Naive thymus-derived CD4-positive, alpha-beta T cell (primary cell): ENCODE data around the gene CASTOR1. TPM values are rescaled to one million over a fixed set of nuclear protein-coding genes. Genes with fewer than 3 reads are reported as not detected.

Experiments
- ATAC-seq: fragments of 150-1000 bp; cut with Tn5 transposase; 2 replicates; pipeline ENCODE4 v1.10.0; 2021; ENCODE audit warnings: mild to moderate bottlenecking, moderate library complexity
- CTCF ChIA-PET: fragments of 350-600 bp; sonication (Branson Sonifier 250); formaldehyde crosslinking; loops from one replicate; lab custom pipeline; 2021; ENCODE audit warnings: antibody characterized with exemption; lab: Charles Lee
- POLR2A ChIA-PET: fragments of 350-600 bp; sonication (Branson Sonifier 250); formaldehyde crosslinking; loops from one replicate; lab custom pipeline; 2021; ENCODE audit warnings: antibody characterized with exemption, inconsistent platforms; lab: Charles Lee
- DNase-seq, 9 donors: peaks; one replicate each; pipeline versions ENCODE4 v3.0.0 to v3.0.0-alpha.2; 2020 to 2022; ENCODE audit warnings: mixed read lengths in 1 of 9
- H3K27ac ChIP-seq: one replicate; pipeline ENCODE4 v1.7.0; 2013; ENCODE audit warnings: mild to moderate bottlenecking, low read depth, low read length, moderate library complexity
- H3K27me3 ChIP-seq, 2 donors: one replicate each; pipeline ENCODE4 v1.7.0; 2013; ENCODE audit warnings: low read length in 2 of 2, mild to moderate bottlenecking in 2 of 2, moderate library complexity in 2 of 2; ENCODE audit not compliant: control insufficient read depth in 2 of 2, insufficient read depth in 2 of 2
- H3K36me3 ChIP-seq, 3 experiments: 1 replicate in 2 of 3; 2 replicates in 1 of 3; pipeline ENCODE4 v1.7.0; 2013; ENCODE audit warnings: low read length in 3 of 3, mild to moderate bottlenecking in 3 of 3, moderate library complexity in 1 of 3; ENCODE audit not compliant: insufficient read depth in 3 of 3, control insufficient read depth in 2 of 3
- H3K4me1 ChIP-seq, 2 donors: one replicate each; pipeline ENCODE4 v1.7.0; 2013; ENCODE audit warnings: low read length in 2 of 2, mild to moderate bottlenecking in 2 of 2, moderate library complexity in 1 of 2; ENCODE audit not compliant: control insufficient read depth in 2 of 2, insufficient read depth in 2 of 2
- H3K4me3 ChIP-seq: 2 replicates; pipeline ENCODE4 v1.7.0; 2013; ENCODE audit warnings: mild to moderate bottlenecking, low read length
- H3K9me3 ChIP-seq, 3 experiments: 1 replicate in 2 of 3; 2 replicates in 1 of 3; pipeline ENCODE4 v1.7.0; 2013; ENCODE audit warnings: low read length in 3 of 3; ENCODE audit not compliant: control insufficient read depth in 2 of 3
- H3K27ac Mint-ChIP-seq, 9 donors: one replicate each; pipeline ENCODE4 v1.8.0; 2020 to 2022; ENCODE audit warnings: mixed read lengths in 9 of 9, mild to moderate bottlenecking in 8 of 9, moderate library complexity in 5 of 9, inconsistent platforms in 2 of 9
- H3K27me3 Mint-ChIP-seq, 5 donors: one replicate each; pipeline ENCODE4 v1.8.0; 2021 to 2022; ENCODE audit warnings: mixed read lengths in 5 of 5, mild to moderate bottlenecking in 1 of 5
- H3K36me3 Mint-ChIP-seq, 5 donors: one replicate each; pipeline ENCODE4 v1.8.0; 2020 to 2022; ENCODE audit warnings: mixed read lengths in 5 of 5, mild to moderate bottlenecking in 3 of 5, inconsistent platforms in 1 of 5
- H3K4me1 Mint-ChIP-seq, 7 donors: one replicate each; pipeline ENCODE4 v1.8.0; 2020 to 2022; ENCODE audit warnings: mixed read lengths in 7 of 7, mild to moderate bottlenecking in 3 of 7, inconsistent platforms in 1 of 7
- H3K4me3 Mint-ChIP-seq, 10 donors: one replicate each; pipeline ENCODE4 v1.8.0; 2020 to 2022; ENCODE audit warnings: mild to moderate bottlenecking in 10 of 10, mixed read lengths in 10 of 10, moderate library complexity in 6 of 10, inconsistent platforms in 2 of 10
- H3K9me3 Mint-ChIP-seq, 11 donors: one replicate each; pipeline ENCODE4 v1.8.0; 2020 to 2022; ENCODE audit warnings: mixed read lengths in 11 of 11, mild to moderate bottlenecking in 4 of 11, inconsistent platforms in 1 of 11, moderate library complexity in 1 of 11
- intact Hi-C, 2 donors: fragments of 100-400 bp; cut with micrococcal nuclease; formaldehyde crosslinking; loops; one replicate each; pipeline ENCODE4 v1.15.1; 2023
- polyA plus RNA-seq, 2 donors: library from polyadenylated mRNA; unstranded; fragments of 300-500 nt; fragmentation: Illumina TruSeq; gene quantifications; one replicate each; pipeline ENCODE4 v1.2.3, GENCODE V29; 2021
- total RNA-seq, 6 experiments: library from RNA in 5 of 6; stranded (reverse) in 5 of 6; gene quantifications; 1 replicate in 5 of 6; 2 replicates in 1 of 6; pipeline ENCODE4 v1.2.3 and lab custom pipeline; 2021 to 2026

CASTOR1 gene
- total and polyA plus RNA-seq, 7 experiments from 2014 or later = 12.4 to 43.0 (median 19.0) TPM

DNA sequence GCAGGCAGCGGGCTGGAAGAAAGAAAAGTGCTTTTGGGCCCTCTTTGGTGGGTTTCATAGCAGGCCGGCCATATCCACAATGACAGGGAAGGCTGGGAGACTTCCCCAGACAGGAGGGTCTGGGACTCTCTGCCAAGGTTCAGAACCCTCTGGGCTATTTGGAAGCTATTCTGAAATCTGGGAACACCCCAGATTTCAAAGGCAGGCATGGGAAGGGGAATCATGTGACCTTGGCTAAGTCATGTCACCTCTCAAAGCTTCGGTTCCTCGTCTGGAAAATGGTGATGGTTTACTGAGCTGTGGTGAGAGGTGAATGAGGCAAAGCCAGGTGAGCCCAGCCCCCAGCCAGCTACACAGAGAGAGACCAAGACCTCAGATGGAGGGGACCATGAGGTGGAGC, 4.6 kb downstream of the CASTOR1 start:
- Mint-ChIP-seq H3K27me3 (no peaks in the 10 kb centered on the region), H3K4me3 (peak overlapping the region in 1 of 10 donors; percentile 10), H3K36me3 (peaks cover 0 to 16% (median 7%) of the 10 kb centered on the region in 5 donors), H3K4me1 (peaks cover 16 to 54% (median 21%) of the 10 kb centered on the region in 7 donors), H3K27ac (peak overlapping the region in 1 of 9 donors; percentile 82), H3K9me3 (no peaks in the 10 kb centered on the region)
- DNase-seq = no peak
- intact Hi-C loops = loop anchor here in 1 of 2 donors (5.0 kb wide), 1 partner anchor 798 kb away; the partner anchor contains the start of gene SMTN
- peaks cover 15 to 21% of the 10 kb centered on the region in 2 donors for H3K4me1 ChIP-seq
- ATAC-seq = no peak
- H3K27ac ChIP-seq = no peak overlapping the region
- no peaks in the 10 kb centered on the region for H3K27me3 ChIP-seq
- ChIA-PET POLR2A (interaction anchor here (1.5 to 32.8 kb wide), 3 partner anchors 15 to 36 kb away, joined by 4 to 1265 read pairs (median 7); partner anchors contain the start of gene TBC1D10A), CTCF (interaction anchor here (1.5 to 8.8 kb wide), 4 partner anchors 19 to 106 kb away, joined by 8 to 85 read pairs (median 12); partner anchors contain the start of genes OSM and RNF215)
- H3K9me3 ChIP-seq = no peaks in the 10 kb centered on the region
- H3K4me3 ChIP-seq = no peak overlapping the region
- peaks cover 0 to 15% (median 0%) of the 10 kb centered on the region in 3 experiments for H3K36me3 ChIP-seq

GRCh38 chr22:30284172-30284571, 5.1 kb downstream of the CASTOR1 start:
- intact Hi-C loops = no loop called here

DNA sequence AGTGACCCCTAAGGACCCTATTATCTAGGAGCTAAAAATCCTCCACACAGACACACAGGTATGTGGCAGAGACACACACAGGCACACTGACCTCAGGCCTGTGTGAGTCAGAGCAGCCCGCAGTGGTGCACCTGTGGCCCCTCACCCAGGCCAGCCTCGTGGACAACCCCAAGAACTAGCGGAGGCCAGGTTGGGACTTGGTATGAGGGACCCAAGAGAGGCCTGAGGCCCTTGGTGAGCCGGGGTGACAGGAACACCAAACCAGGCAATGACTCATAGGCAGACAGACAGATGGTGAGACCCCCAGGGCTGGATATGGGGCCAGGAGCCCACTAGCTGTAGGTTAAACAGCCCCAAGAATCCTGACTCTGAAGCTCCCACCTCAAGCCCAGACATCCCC, 6.0 kb downstream of the CASTOR1 start:
- peaks cover 0 to 15% (median 0%) of the 10 kb centered on the region in 3 experiments for H3K36me3 ChIP-seq
- ChIA-PET POLR2A (interaction anchor here (0.7 to 2.5 kb wide), 3 partner anchors 16 to 141 kb away, joined by 3 to 7 read pairs (median 3); no protein-coding TSS in a partner anchor), CTCF (interaction anchor here (0.5 to 8.8 kb wide), 6 partner anchors 18 to 175 kb away, joined by 3 to 85 read pairs (median 4); partner anchors contain the start of gene OSM)
- no peak for ATAC-seq
- peaks cover 20 to 62% (median 25%) of the 10 kb centered on the region in 7 donors for H3K4me1 Mint-ChIP-seq
- H3K9me3 Mint-ChIP-seq = peaks cover 0 to 2% (median 0%) of the 10 kb centered on the region in 11 donors
- H3K4me1 ChIP-seq = peaks cover 9 to 15% of the 10 kb centered on the region in 2 donors
- no peak overlapping the region for H3K4me3 ChIP-seq
- H3K27ac Mint-ChIP-seq = peak overlapping the region in 1 of 9 donors; percentile 73
- intact Hi-C loops = no loop called here
- H3K36me3 Mint-ChIP-seq = peaks cover 0 to 22% (median 7%) of the 10 kb centered on the region in 5 donors
- H3K4me3 Mint-ChIP-seq = peak overlapping the region in 1 of 10 donors; percentile 70
- no peaks in the 10 kb centered on the region for H3K27me3 ChIP-seq
- no peak overlapping the region for H3K27ac ChIP-seq
- DNase-seq = no peak
- H3K9me3 ChIP-seq = no peaks in the 10 kb centered on the region
- no peaks in the 10 kb centered on the region for H3K27me3 Mint-ChIP-seq

More at GRCh38 chr22:30284172-30284571, 5.1 kb downstream of the CASTOR1 start:
- Mint-ChIP-seq H3K9me3 (no peaks in the 10 kb centered on the region), H3K27me3 (no peaks in the 10 kb centered on the region), H3K27ac (peak overlapping the region in 1 of 9 donors; percentile 16), H3K36me3 (peaks cover 0 to 18% (median 7%) of the 10 kb centered on the region in 5 donors), H3K4me3 (peak overlapping the region in 1 of 10 donors; percentile 44), H3K4me1 (peaks cover 19 to 58% (median 23%) of the 10 kb centered on the region in 7 donors)
- Histone ChIP-seq H3K4me1 (peaks cover 15 to 21% of the 10 kb centered on the region in 2 donors), H3K36me3 (peaks cover 0 to 15% (median 0%) of the 10 kb centered on the region in 3 experiments), H3K9me3 (no peaks in the 10 kb centered on the region), H3K27ac (no peak overlapping the region), H3K4me3 (no peak overlapping the region), H3K27me3 (no peaks in the 10 kb centered on the region)
- ChIA-PET POLR2A (interaction anchor here (1.7 to 2.5 kb wide), 2 partner anchors 17 to 20 kb away, joined by 3 to 7 read pairs; no protein-coding TSS in a partner anchor), CTCF (interaction anchor here (0.5 to 8.8 kb wide), 6 partner anchors 19 to 107 kb away, joined by 4 to 85 read pairs (median 8); partner anchors contain the start of gene OSM)
- DNase-seq (no peak), ATAC-seq (no peak)

DNA sequence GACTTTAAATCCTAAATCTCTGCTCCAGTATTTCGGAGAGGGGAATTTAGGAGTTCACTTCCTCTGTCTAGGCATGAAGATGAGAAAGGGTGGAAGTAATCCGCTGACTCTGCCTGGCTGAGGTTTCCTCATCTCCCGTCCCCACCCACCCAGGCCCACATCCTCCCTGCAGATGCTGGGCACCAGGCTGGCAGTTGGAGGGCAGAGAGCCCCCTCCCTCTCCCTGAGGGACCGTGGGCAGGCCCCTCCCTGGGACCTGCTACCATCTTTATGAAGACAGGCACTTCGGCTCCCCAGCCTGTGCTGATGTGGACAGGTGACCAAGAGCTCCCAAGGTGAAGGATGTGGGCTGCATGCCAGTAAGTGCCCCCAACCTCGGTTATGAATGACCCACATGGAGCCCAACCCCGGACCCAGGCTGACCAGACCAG, 6.7 kb downstream of the CASTOR1 start:
- H3K4me1 Mint-ChIP-seq = peaks cover 17 to 62% (median 24%) of the 10 kb centered on the region in 7 donors
- H3K27me3 ChIP-seq = no peaks in the 10 kb centered on the region
- ATAC-seq (no peak), DNase-seq (no peak)
- H3K9me3 ChIP-seq = no peaks in the 10 kb centered on the region
- CTCF ChIA-PET = interaction anchor here (0.9 to 8.8 kb wide), 5 partner anchors 17 to 174 kb away, joined by 3 to 85 read pairs (median 5); partner anchors contain the start of gene OSM
- POLR2A ChIA-PET = interaction anchor here (1.3 to 2.5 kb wide), 3 partner anchors 8 to 18 kb away, joined by 3 to 7 read pairs (median 3); no protein-coding TSS in a partner anchor
- peak overlapping the region in 1 of 10 donors; percentile 70 for H3K4me3 Mint-ChIP-seq
- peak overlapping the region in 1 of 9 donors; percentile 73 for H3K27ac Mint-ChIP-seq
- H3K27me3 Mint-ChIP-seq = no peaks in the 10 kb centered on the region
- H3K27ac ChIP-seq = no peak overlapping the region
- intact Hi-C loops = no loop called here
- peaks cover 2 to 10% of the 10 kb centered on the region in 2 donors for H3K4me1 ChIP-seq
- no peak overlapping the region for H3K4me3 ChIP-seq
- H3K36me3 ChIP-seq = peaks cover 0 to 15% (median 0%) of the 10 kb centered on the region in 3 experiments
- peaks cover 0 to 2% (median 0%) of the 10 kb centered on the region in 11 donors for H3K9me3 Mint-ChIP-seq
- peaks cover 0 to 25% (median 7%) of the 10 kb centered on the region in 5 donors for H3K36me3 Mint-ChIP-seq

GRCh38 chr22:30280505-30280904, 8.8 kb downstream of the CASTOR1 start:
- peaks cover 0 to 31% (median 5%) of the 10 kb centered on the region in 5 donors for H3K36me3 Mint-ChIP-seq
- intact Hi-C loops = no loop called here
- peaks cover 22 to 68% (median 36%) of the 10 kb centered on the region in 7 donors for H3K4me1 Mint-ChIP-seq
- peaks cover 5 to 20% of the 10 kb centered on the region in 2 donors for H3K4me1 ChIP-seq
- H3K27ac ChIP-seq = no peak overlapping the region
- no peak overlapping the region for H3K27ac Mint-ChIP-seq
- H3K27me3 Mint-ChIP-seq = no peaks in the 10 kb centered on the region
- no peaks in the 10 kb centered on the region for H3K9me3 ChIP-seq
- no peak for ATAC-seq
- CTCF ChIA-PET = interaction anchor here (0.8 to 1.3 kb wide), 2 partner anchors 109 to 172 kb away, joined by 4 to 5 read pairs; no protein-coding TSS in a partner anchor
- peaks cover 0 to 5% (median 0%) of the 10 kb centered on the region in 3 experiments for H3K36me3 ChIP-seq
- POLR2A ChIA-PET = interaction anchor here (0.6 to 1.4 kb wide), 5 partner anchors 9 to 225 kb away, joined by 3 to 5 read pairs (median 3); partner anchors contain the start of gene CASTOR1
- H3K4me3 Mint-ChIP-seq = no peak overlapping the region
- peaks cover 0 to 2% (median 0%) of the 10 kb centered on the region in 11 donors for H3K9me3 Mint-ChIP-seq
- no peaks in the 10 kb centered on the region for H3K27me3 ChIP-seq
- no peak for DNase-seq
- H3K4me3 ChIP-seq = no peak overlapping the region

GRCh38 chr22:30279932-30280331, 9.4 kb downstream of the CASTOR1 start:
- ChIA-PET POLR2A (interaction anchor here (0.6 to 2.6 kb wide), 4 partner anchors 9 to 176 kb away, joined by 3 to 11 read pairs (median 4); partner anchors contain the start of genes CASTOR1 and OSM), CTCF (interaction anchor here (0.8 to 1.5 kb wide), 4 partner anchors 8 to 172 kb away, joined by 3 to 7 read pairs (median 4); no protein-coding TSS in a partner anchor)
- Histone ChIP-seq H3K27ac (no peak overlapping the region), H3K27me3 (no peaks in the 10 kb centered on the region), H3K4me1 (peaks cover 5 to 24% of the 10 kb centered on the region in 2 donors), H3K9me3 (no peaks in the 10 kb centered on the region), H3K36me3 (no peaks in the 10 kb centered on the region), H3K4me3 (no peak overlapping the region)
- Mint-ChIP-seq H3K27ac (no peak overlapping the region), H3K4me3 (peak overlapping the region in 1 of 10 donors; percentile 37), H3K4me1 (peaks cover 27 to 69% (median 38%) of the 10 kb centered on the region in 7 donors), H3K36me3 (peaks cover 0 to 33% (median 3%) of the 10 kb centered on the region in 5 donors), H3K9me3 (peaks cover 0 to 2% (median 0%) of the 10 kb centered on the region in 11 donors), H3K27me3 (no peaks in the 10 kb centered on the region)
- no peak for DNase-seq
- intact Hi-C loops = no loop called here
- no peak for ATAC-seq
